Lower leg skin (tissue), 3 donors: ENCODE measurements around the gene ATP11C.

Experiments used
- POLR2A ChIP-seq, 2 donors: fragments of 450-650 bp; IDR thresholded peaks; one replicate each; pipeline ENCODE4 v1.6.1; 2016 to 2017; ENCODE audit warnings: antibody characterized with exemption in 2 of 2, mild to moderate bottlenecking in 1 of 2, moderate library complexity in 1 of 2
- TF ChIP-seq, protein P1 (sequence below), 3 donors: fragments of 450-650 bp; IDR thresholded peaks; one replicate each; pipeline ENCODE4 v1.5.1; 2016; ENCODE audit warnings: antibody characterized with exemption in 3 of 3, mild to moderate bottlenecking in 3 of 3, moderate library complexity in 2 of 3

DNA sequence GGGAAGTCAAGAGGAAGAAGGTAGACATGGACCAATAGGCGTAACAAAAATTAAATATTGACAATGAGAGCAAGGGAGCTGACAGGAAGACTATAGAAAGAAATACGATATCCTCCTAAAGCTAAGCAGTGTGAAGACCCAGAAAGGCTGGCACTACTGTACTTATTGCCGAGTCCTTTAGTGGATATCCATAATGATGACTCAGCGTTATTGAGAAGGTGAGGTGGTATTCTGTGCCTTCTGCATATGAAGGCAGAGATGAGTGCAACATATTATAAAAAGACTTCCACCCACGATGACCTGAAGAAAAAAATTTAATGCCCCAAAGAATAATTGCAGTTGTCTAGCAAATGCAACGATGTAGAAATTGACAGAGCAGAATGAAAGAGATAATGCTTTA lies 211.9 kb downstream of the ATP11C start:
- TF ChIP-seq, protein P1, sequence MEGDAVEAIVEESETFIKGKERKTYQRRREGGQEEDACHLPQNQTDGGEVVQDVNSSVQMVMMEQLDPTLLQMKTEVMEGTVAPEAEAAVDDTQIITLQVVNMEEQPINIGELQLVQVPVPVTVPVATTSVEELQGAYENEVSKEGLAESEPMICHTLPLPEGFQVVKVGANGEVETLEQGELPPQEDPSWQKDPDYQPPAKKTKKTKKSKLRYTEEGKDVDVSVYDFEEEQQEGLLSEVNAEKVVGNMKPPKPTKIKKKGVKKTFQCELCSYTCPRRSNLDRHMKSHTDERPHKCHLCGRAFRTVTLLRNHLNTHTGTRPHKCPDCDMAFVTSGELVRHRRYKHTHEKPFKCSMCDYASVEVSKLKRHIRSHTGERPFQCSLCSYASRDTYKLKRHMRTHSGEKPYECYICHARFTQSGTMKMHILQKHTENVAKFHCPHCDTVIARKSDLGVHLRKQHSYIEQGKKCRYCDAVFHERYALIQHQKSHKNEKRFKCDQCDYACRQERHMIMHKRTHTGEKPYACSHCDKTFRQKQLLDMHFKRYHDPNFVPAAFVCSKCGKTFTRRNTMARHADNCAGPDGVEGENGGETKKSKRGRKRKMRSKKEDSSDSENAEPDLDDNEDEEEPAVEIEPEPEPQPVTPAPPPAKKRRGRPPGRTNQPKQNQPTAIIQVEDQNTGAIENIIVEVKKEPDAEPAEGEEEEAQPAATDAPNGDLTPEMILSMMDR (IDR thresholded peaks at IDR 0.05) = no peak
- no peak for TF ChIP-seq POLR2A (IDR thresholded peaks at IDR 0.05)
